ENCODE measurements around the gene CEP350.

Gene CEP350

DNA sequence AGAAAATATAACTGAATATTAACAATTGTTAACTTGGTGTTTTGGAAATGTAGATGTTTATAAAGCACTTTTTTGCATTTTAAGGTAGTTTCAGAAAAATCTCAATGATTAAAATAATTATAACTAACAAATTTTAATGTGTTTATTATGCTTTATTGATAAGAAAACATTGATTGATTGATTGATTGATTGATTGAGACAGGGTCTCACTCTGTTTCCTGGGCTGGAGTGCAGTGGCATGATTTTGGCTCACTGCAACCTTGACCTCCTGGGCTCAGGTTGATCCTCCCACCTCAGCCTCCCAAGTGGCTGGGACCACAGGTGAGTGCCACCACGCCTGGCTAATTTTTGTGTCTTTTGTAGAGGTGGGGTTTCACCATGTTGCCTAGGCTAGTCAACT, 106.4 kb downstream of the CEP350 start:
- Histone ChIP-seq H3K4me3 (ENCODE audit: low read length) (no peak overlapping the region), H3K27ac (ENCODE audit: low read length) (no peak overlapping the region), H3K9me3 (ENCODE audit: control insufficient read depth, insufficient read depth, low read length) (no peaks in the 10 kb centered on the region), H3K27me3 (ENCODE audit: control insufficient read depth, insufficient read depth, low read length) (no peaks in the 10 kb centered on the region), H3K36me3 (ENCODE audit: control insufficient read depth, insufficient read depth, low read length) (peaks cover 2% of the 10 kb centered on the region; the same call in 1 of the 2 replicates), H3K4me1 (ENCODE audit: control insufficient read depth, insufficient read depth, low read length) (no peaks in the 10 kb centered on the region)
- no peak for DNase-seq (ENCODE audit: low read depth, low spot score)
- WGBS (ENCODE audit: insufficient coverage, insufficient read length) = no CpG with 5 or more reads among the region's 1 CpG

- Histone ChIP-seq H3K36me3 (ENCODE audit: control insufficient read depth, insufficient read depth, low read length) (no peaks in the 10 kb centered on the region; the same call in 1 of the 2 replicates), H3K4me1 (ENCODE audit: control insufficient read depth, insufficient read depth, low read length) (no peaks in the 10 kb centered on the region), H3K27ac (ENCODE audit: low read length) (no peak overlapping the region), H3K9me3 (ENCODE audit: control insufficient read depth, insufficient read depth, low read length) (no peaks in the 10 kb centered on the region), H3K27me3 (ENCODE audit: control insufficient read depth, insufficient read depth, low read length) (no peaks in the 10 kb centered on the region), H3K4me3 (ENCODE audit: low read length) (no peak overlapping the region)
- DNase-seq (ENCODE audit: low read depth, low spot score) = no peak
- no CpG with 5 or more reads among the region's 3 CpGs for WGBS (ENCODE audit: insufficient coverage, insufficient read length)
These were observed 107.9 kb downstream of the CEP350 start for GRCh38 chr1:180062452-180062971.

GRCh38 chr1:180065408-180065807, 110.8 kb downstream of the CEP350 start:
- H3K36me3 ChIP-seq (ENCODE audit: control insufficient read depth, insufficient read depth, low read length) = no peaks in the 10 kb centered on the region; the same call in 1 of the 2 replicates
- no peaks in the 10 kb centered on the region for H3K4me1 ChIP-seq (ENCODE audit: control insufficient read depth, insufficient read depth, low read length)
- no peak overlapping the region for H3K4me3 ChIP-seq (ENCODE audit: low read length)
- no peak overlapping the region for H3K27ac ChIP-seq (ENCODE audit: low read length)
- H3K27me3 ChIP-seq (ENCODE audit: control insufficient read depth, insufficient read depth, low read length) = no peaks in the 10 kb centered on the region
- H3K9me3 ChIP-seq (ENCODE audit: control insufficient read depth, insufficient read depth, low read length) = no peaks in the 10 kb centered on the region
- no peak for DNase-seq (ENCODE audit: low read depth, low spot score)
- no CpG with 5 or more reads among the region's 4 CpGs for WGBS (ENCODE audit: insufficient coverage, insufficient read length)

DNA sequence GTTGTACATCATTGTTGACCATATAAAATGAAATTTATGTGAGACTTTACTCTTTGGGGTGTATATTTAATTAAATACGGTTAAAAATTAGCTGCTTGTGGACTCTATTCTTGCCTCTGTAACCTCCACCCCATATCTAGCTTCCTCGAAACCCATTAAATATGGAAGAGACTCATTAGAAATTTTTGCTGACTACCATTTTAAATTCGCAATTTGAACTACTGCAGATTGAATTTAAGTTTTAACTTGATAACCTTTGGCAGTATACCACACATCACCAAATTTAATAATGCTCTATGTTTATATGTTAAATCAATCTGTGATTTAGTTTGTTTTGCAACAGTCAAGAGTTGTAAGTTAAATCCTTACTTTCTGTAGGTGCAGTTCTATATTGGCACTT, 111.5 kb downstream of the CEP350 start:
- Histone ChIP-seq H3K4me3 (ENCODE audit: low read length) (no peak overlapping the region), H3K9me3 (ENCODE audit: control insufficient read depth, insufficient read depth, low read length) (no peaks in the 10 kb centered on the region), H3K36me3 (ENCODE audit: control insufficient read depth, insufficient read depth, low read length) (no peaks in the 10 kb centered on the region; the same call in 1 of the 2 replicates), H3K27me3 (ENCODE audit: control insufficient read depth, insufficient read depth, low read length) (no peaks in the 10 kb centered on the region), H3K4me1 (ENCODE audit: control insufficient read depth, insufficient read depth, low read length) (no peaks in the 10 kb centered on the region), H3K27ac (ENCODE audit: low read length) (no peak overlapping the region)
- no CpG with 5 or more reads among the region's 3 CpGs for WGBS (ENCODE audit: insufficient coverage, insufficient read length)
- no peak for DNase-seq (ENCODE audit: low read depth, low spot score)

DNA sequence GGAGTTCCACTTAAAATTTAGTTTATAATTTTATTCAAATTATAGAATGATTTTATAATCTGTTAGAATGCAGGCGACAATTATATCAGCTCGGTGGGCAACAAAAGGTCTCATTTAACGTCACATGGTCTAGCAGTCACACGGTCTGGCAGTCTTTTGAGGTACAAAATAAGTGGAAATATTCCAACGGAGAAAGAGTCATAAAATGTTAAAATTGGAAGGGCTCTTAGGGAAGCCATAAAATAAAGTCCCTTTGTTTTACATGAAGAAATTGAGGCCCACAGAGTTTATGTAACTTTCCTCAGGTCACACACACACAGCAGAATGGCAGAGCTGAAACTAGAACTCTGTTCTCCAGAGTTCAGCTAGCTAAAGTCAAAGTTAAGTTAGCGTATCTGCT, 115.7 kb downstream of the CEP350 start:
- WGBS (ENCODE audit: insufficient coverage, insufficient read length) = no CpG with 5 or more reads among the region's 6 CpGs
- no peak for DNase-seq (ENCODE audit: low read depth, low spot score)
- no peaks in the 10 kb centered on the region; the same call in 1 of the 2 replicates for H3K36me3 ChIP-seq (ENCODE audit: control insufficient read depth, insufficient read depth, low read length)
- no peak overlapping the region for H3K27ac ChIP-seq (ENCODE audit: low read length)
- H3K27me3 ChIP-seq (ENCODE audit: control insufficient read depth, insufficient read depth, low read length) = no peaks in the 10 kb centered on the region
- H3K9me3 ChIP-seq (ENCODE audit: control insufficient read depth, insufficient read depth, low read length) = no peaks in the 10 kb centered on the region
- no peaks in the 10 kb centered on the region for H3K4me1 ChIP-seq (ENCODE audit: control insufficient read depth, insufficient read depth, low read length)
- no peak overlapping the region for H3K4me3 ChIP-seq (ENCODE audit: low read length)

DNA sequence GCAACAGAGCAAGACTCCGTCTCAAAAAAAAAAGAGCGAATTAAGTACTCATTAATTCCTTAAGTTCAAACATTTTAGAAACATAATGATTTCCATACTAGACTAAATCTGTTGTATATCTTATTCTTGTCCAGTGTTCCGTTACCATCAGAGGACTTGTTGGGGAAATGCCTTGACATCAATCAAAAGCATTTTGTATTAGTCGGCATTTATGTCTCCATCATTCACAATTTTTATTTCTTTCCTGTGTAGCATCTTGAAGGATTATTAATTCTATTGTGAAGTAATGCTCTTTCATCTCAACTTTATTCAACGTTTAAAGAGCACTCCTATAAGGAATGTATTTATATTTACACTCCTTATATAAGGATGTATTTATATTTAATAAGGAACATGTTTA, 117.1 kb downstream of the CEP350 start:
- Histone ChIP-seq H3K27me3 (ENCODE audit: control insufficient read depth, insufficient read depth, low read length) (no peaks in the 10 kb centered on the region), H3K4me1 (ENCODE audit: control insufficient read depth, insufficient read depth, low read length) (no peaks in the 10 kb centered on the region), H3K27ac (ENCODE audit: low read length) (no peak overlapping the region), H3K4me3 (ENCODE audit: low read length) (no peak overlapping the region), H3K9me3 (ENCODE audit: control insufficient read depth, insufficient read depth, low read length) (no peaks in the 10 kb centered on the region), H3K36me3 (ENCODE audit: control insufficient read depth, insufficient read depth, low read length) (no peaks in the 10 kb centered on the region)
- WGBS (ENCODE audit: insufficient coverage, insufficient read length) = no CpG with 5 or more reads among the region's 5 CpGs
- DNase-seq (ENCODE audit: low read depth, low spot score) = no peak

DNA sequence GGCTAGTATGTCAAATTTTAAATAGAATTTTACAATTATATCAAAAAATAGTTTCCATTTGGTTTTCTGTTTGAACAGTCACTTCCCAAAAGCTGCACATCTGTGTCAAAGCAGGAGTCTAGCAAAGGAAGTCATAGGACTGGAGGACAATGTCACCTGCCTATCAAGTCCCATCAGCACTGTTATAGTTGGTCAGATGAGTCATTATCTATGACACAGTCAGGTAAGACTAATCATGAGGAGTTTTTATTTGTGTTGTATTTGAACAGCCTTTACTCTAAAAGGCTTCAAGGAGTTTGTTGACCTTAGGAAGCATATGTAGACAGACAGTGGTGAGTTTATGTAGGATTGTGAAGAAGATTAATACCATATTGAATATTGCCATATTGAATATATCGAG, 125.8 kb downstream of the CEP350 start:
- H3K4me1 ChIP-seq (ENCODE audit: control insufficient read depth, insufficient read depth, low read length) = no peaks in the 10 kb centered on the region
- 100% methylated on average over 1 of the region's 1 CpG for WGBS (ENCODE audit: insufficient coverage, insufficient read length)
- no peaks in the 10 kb centered on the region for H3K9me3 ChIP-seq (ENCODE audit: control insufficient read depth, insufficient read depth, low read length)
- H3K27me3 ChIP-seq (ENCODE audit: control insufficient read depth, insufficient read depth, low read length) = no peaks in the 10 kb centered on the region
- H3K4me3 ChIP-seq (ENCODE audit: low read length) = no peak overlapping the region
- no peak overlapping the region for H3K27ac ChIP-seq (ENCODE audit: low read length)
- peaks cover 2% of the 10 kb centered on the region; the same call in 1 of the 2 replicates for H3K36me3 ChIP-seq (ENCODE audit: control insufficient read depth, insufficient read depth, low read length)
- DNase-seq (ENCODE audit: low read depth, low spot score) = no peak

DNA sequence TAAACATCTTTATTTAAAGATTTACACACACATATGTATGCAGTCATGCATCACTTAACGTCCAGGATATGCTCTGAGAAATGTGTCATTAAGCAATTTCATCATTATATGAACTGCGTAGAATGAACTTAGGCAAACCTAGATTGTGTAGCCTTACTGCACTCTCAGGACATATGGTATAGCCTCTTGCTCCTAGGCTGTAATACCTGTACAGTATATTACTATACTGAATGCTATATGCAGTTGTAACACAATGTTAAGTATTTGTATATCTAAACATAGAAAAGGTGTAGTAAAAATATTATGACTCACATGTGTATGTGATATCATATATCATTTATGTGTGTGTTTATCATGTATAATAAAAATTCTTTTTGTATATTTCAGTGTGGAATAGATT, 126.9 kb downstream of the CEP350 start:
- no peaks in the 10 kb centered on the region for H3K27me3 ChIP-seq (ENCODE audit: control insufficient read depth, insufficient read depth, low read length)
- H3K4me3 ChIP-seq (ENCODE audit: low read length) = no peak overlapping the region
- no peak overlapping the region for H3K27ac ChIP-seq (ENCODE audit: low read length)
- no peak for DNase-seq (ENCODE audit: low read depth, low spot score)
- H3K9me3 ChIP-seq (ENCODE audit: control insufficient read depth, insufficient read depth, low read length) = no peaks in the 10 kb centered on the region
- no CpG with 5 or more reads among the region's 2 CpGs for WGBS (ENCODE audit: insufficient coverage, insufficient read length)
- no peaks in the 10 kb centered on the region for H3K4me1 ChIP-seq (ENCODE audit: control insufficient read depth, insufficient read depth, low read length)
- H3K36me3 ChIP-seq (ENCODE audit: control insufficient read depth, insufficient read depth, low read length) = peaks cover 2% of the 10 kb centered on the region; the same call in 1 of the 2 replicates

GRCh38 chr1:180083164-180083563, 128.6 kb downstream of the CEP350 start:
- H3K27ac ChIP-seq (ENCODE audit: low read length) = no peak overlapping the region
- no peaks in the 10 kb centered on the region for H3K27me3 ChIP-seq (ENCODE audit: control insufficient read depth, insufficient read depth, low read length)
- peaks cover 2% of the 10 kb centered on the region; the same call in 1 of the 2 replicates for H3K36me3 ChIP-seq (ENCODE audit: control insufficient read depth, insufficient read depth, low read length)
- no CpG with 5 or more reads among the region's 1 CpG for WGBS (ENCODE audit: insufficient coverage, insufficient read length)
- DNase-seq (ENCODE audit: low read depth, low spot score) = no peak
- H3K4me3 ChIP-seq (ENCODE audit: low read length) = no peak overlapping the region
- H3K9me3 ChIP-seq (ENCODE audit: control insufficient read depth, insufficient read depth, low read length) = no peaks in the 10 kb centered on the region
- no peaks in the 10 kb centered on the region for H3K4me1 ChIP-seq (ENCODE audit: control insufficient read depth, insufficient read depth, low read length)

DNA sequence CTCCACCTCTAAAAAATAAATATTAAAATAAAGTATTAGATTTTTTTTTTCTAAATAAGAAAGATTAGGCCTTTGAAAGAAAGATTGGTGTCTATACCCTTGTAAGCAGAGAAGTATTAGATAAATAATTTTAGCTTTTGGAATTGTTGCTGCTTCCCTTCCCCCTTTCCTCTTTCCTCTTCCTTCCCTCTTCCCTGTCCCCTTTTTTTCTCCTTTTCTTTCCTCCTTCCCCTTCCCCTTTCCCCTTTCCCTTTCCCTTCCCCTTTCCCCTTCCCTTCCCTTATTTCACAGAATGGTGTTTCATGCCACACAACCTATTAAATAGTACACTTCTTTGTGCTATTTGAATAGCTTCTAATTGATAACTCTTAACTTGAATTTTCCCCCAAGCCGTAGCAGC, 130.3 kb downstream of the CEP350 start:
- Histone ChIP-seq H3K4me1 (ENCODE audit: control insufficient read depth, insufficient read depth, low read length) (no peaks in the 10 kb centered on the region), H3K9me3 (ENCODE audit: control insufficient read depth, insufficient read depth, low read length) (no peaks in the 10 kb centered on the region), H3K4me3 (ENCODE audit: low read length) (no peak overlapping the region), H3K36me3 (ENCODE audit: control insufficient read depth, insufficient read depth, low read length) (peaks cover 2% of the 10 kb centered on the region; the same call in 1 of the 2 replicates), H3K27me3 (ENCODE audit: control insufficient read depth, insufficient read depth, low read length) (no peaks in the 10 kb centered on the region), H3K27ac (ENCODE audit: low read length) (no peak overlapping the region)
- WGBS (ENCODE audit: insufficient coverage, insufficient read length) = no CpG with 5 or more reads among the region's 1 CpG
- no peak for DNase-seq (ENCODE audit: low read depth, low spot score)

- H3K36me3 ChIP-seq (ENCODE audit: control insufficient read depth, insufficient read depth, low read length) = peaks cover 2% of the 10 kb centered on the region; the same call in 1 of the 2 replicates
- DNase-seq (ENCODE audit: low read depth, low spot score) = no peak
- no CpG with 5 or more reads among the region's 2 CpGs for WGBS (ENCODE audit: insufficient coverage, insufficient read length)
These were observed 130.7 kb downstream of the CEP350 start for GRCh38 chr1:180085331-180085730.

More at GRCh38 chr1:180085331-180085730, 130.7 kb downstream of the CEP350 start:
- H3K27me3 ChIP-seq (ENCODE audit: control insufficient read depth, insufficient read depth, low read length) = no peaks in the 10 kb centered on the region
- H3K27ac ChIP-seq (ENCODE audit: low read length) = no peak overlapping the region
- H3K4me1 ChIP-seq (ENCODE audit: control insufficient read depth, insufficient read depth, low read length) = no peaks in the 10 kb centered on the region
- no peaks in the 10 kb centered on the region for H3K9me3 ChIP-seq (ENCODE audit: control insufficient read depth, insufficient read depth, low read length)
- no peak overlapping the region for H3K4me3 ChIP-seq (ENCODE audit: low read length)

All from iPS DF 6.9 (cell line).